ENCODE data around the gene PACRG.

The PACRG gene

GRCh38 chr6:163185744-163186143 is 458.0 kb downstream of the PACRG start:
- no peak for DNase-seq

DNA sequence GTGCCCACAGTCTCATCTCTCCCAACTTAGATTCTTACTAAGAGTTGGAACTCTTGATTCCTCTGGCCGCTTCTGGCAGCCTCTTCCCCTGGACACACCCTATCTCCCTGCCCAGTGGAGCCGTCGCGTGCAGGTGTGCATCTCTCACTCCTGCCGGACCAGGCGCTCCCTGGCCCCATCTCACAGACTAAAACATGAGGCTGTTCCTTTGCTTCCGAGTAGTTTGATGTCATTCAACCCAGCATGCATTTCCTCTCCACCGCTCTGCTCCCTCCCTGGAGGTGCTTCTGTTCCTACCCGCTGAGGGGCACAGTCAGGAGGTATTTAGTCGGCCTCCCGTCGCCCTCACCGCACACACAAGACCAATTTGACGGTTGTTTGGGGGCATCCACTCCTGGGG is 458.8 kb downstream of the PACRG start:
- no peak for DNase-seq

- no peak for DNase-seq
These were observed 459.4 kb downstream of the PACRG start for GRCh38 chr6:163187201-163187600.

DNA sequence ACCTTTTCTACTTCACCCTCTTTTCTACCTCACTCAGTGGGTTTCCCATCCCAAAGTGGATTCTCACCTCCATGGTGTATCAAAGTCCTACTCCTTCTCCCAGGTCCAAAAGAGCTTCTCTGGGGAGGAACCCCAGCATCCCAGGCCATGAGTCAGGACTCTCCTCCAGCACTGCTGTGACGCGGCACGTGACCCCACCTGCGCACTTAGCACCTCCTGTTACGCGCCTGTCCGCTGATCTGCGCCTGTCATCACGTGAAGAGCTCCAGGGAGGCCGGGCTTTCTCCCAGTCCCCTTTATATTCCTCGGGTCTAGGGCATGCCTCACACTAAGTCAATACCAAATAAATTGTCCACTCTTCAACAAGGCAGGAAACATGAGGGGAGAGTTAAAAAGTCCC is 459.8 kb downstream of the PACRG start:
- DNase-seq, result no peak

- DNase-seq, result no peak
These were observed 461.0 kb downstream of the PACRG start for GRCh38 chr6:163188746-163189145.

- no peak for DNase-seq
These were observed 461.8 kb downstream of the PACRG start for GRCh38 chr6:163189609-163190008.

GRCh38 chr6:163190786-163191185 is 463.0 kb downstream of the PACRG start:
- DNase-seq, result no peak

DNA sequence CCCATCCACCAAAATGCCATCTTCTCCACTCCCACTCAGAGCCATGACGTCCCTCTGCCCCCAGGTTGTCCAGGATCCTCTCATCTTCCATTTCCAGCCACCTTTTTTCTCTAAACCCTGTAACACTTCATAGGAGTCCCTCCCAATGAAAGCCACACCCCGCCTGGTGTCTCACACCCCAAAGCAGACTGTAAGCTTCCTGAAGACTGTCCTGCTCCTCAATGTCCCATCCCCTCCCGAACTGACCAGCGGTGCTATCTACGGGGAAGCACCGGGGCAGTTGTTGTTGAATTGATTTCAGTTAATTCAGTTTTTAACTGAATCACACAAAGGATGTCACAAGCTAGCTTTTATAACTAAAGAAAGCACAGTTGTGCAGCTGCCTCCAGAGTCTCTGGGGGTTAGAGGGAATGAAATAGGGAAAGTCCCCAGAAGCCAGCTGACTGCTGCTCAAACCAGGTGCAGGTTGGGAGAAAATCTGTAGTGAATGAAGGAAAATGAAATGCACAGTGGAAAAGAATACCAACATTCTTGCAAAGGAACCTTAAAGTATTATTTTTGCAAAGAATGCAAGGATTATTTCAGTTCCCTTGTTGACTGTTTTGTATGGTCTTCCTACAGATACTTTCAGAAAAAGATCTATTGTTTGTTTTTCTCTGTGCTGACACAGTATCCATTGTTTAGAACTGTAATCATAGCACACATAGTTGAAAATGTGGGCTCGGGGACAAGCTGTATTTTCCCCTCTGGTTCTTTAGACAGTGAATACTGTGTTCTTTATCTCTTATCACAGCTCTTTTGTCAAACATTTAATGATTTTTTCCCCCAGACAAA is 464.1 kb downstream of the PACRG start:
- DNase-seq, result no peak

- no peak for DNase-seq
These were observed 464.8 kb downstream of the PACRG start for GRCh38 chr6:163192591-163192990.

GRCh38 chr6:163193326-163193725 is 465.6 kb downstream of the PACRG start:
- DNase-seq, result no peak

DNA sequence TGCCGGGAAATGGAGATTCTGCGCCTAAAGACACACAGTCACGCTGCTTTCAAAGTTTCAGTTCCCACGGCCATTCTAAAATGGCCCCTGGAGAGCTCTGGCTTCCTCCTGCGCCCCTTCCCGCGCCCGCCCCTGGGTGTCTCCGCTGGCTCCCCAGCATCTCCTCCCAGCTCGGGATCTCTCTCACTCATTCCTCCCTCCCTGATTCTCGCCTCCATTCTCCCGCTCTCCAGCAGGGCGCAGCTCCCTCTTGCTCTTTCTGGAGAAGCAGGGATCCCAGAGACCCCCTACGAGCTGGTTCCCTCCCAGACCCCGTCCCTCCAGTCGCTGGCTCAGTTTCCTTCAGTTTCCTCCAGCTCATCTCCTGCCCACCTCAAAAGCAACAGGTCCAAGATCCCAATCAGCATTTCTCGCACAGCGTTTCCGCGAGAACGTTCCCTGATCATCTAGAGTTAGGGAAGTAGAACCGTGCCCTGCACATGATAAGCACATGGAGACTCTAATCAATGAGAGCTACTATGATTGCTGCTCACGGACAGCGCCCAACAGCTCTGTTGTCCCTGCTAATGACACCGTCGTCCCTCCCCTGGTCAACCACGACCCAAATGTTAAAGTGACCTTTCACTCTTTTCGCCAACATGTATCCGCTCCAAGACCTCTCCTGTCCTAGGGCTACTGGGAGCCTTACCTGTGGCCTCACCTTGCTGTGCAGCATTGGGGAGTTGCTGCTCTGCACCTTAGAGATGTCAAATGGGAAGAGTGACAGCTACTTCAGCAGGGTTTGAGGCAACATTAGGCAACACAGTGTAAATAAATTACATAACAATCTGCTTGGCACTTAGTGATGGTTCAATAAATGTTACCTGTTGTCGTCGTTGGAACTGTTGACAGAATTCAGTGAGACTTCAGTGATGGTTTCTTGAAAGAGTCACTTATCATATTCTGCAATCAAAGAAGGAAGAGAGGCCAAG is 468.2 kb downstream of the PACRG start:
- DNase-seq, result no peak

DNA sequence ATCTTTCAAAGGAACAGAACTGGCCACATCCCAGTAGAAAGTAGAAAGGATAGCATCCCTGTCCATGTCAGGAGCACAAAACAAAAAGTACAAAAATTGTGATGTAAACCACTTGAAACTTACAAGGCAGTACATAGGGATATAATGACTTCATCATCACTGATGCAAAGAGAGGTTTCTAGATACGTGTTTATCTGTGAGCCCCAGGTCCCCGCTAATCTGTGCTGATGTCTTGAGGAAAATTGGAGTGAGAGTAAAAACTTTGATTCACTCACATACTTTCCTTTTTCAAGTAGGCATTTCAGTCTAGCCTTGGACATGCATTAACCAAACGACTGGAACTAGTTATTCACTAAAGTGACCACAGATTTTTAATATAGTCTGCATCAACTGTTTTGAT is 470.1 kb downstream of the PACRG start:
- DNase-seq, result no peak

- no peak for DNase-seq
These were observed 470.6 kb downstream of the PACRG start for GRCh38 chr6:163198396-163198795.

DNA sequence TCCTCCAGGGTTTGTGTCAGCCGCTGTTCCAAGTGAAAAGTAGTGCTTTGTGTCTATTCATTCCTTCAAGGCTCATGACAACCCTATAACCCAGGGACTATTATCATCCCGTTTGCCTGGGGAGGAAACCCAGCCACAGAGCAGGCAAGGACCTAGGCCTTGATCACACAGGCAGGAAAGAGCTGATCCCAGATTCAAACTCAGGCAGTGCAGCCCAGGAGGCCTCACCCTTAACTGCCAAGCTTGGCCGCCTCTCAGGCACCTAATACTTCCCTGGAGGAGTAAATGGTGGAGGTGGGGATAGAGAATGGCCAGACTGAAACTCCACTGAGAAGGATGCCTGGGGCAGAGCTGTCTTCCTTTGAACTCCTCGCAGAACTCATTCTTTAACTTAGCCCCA is 471.6 kb downstream of the PACRG start:
- DNase-seq, result no peak

- no peak for DNase-seq
These were observed 472.5 kb downstream of the PACRG start for GRCh38 chr6:163200289-163200688.

DNA sequence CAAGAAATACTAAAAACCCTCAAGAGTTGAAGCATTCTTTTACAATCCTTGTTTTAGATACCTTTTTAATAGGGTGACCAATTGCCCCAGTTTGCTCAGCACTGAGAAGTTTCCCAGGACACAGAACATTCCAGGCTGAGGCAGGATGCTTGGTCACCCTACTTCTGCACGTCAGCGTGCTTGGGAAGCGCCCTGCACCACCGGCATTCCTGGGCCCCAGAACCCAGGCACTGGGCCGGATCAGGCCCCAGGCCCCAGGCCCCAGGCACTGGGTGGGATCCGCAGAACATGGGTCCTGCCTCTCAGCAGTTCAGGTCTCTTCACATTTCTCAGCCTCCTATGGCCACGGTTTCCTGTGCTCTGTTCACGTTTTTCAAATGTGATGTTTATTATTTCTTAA is 472.9 kb downstream of the PACRG start:
- DNase-seq, result no peak

GRCh38 chr6:163201855-163202254 is 474.1 kb downstream of the PACRG start:
- DNase-seq, result no peak

DNA sequence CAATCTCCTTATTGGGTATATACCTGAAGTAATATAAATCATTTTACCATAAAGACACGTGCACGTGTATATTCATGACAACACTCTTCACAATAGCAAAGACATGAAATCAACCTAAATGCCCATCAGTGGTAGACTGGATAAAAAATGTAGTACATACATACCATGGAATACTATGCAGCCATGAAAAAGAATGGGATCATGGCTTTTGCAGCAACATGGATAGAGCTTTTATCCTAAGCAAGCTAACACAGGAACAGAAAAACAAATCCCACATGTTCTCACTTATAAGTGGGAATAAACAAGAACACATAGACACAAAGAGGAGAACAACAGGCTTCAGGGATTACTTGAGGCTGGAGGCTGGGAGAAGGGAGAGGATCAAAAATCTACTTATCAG is 478.4 kb downstream of the PACRG start:
- DNase-seq, result no peak

DNA sequence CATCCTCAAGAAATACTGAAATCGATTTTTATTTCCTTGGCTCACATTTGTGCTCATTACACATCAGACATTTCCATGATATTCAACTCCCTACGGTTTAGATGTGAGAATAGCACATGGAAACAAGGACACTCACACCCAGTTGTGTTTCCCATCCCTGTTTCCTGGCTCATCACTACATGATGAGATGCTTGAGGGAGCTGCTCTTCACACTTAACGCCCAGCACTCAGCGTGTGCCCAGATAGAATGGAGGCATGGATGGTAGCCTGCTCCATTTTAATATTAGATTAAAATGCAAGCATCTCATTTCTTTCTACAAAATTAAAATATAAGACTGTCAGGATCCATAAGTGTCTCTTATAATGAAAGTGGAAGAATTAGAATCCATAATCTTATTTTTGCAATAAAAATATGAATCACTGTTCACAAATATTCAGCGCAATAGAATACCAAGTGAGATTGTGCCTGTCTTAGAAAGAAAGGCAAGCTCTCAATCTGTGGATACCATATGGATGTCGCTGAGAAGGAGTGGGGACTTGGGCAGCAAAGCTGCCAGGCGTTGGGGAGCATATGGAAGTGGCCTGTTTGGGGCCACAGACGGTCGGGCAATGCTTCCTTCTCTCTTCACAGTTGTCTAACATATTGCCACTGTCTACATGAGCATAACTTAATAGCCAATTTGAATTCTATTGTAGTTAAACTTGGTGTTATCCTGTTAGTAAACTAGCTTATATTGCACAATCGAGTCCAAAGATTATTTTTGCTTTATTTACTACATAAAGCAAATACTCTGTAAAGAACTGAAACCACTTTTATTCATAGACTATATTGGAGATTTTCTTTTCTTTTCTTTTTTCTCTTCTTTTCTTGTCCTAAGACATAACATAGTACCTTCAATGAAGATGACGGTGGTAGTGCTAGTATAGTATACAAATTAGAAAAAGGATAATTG is 479.9 kb downstream of the PACRG start:
- no peak for DNase-seq

GRCh38 chr6:163209005-163209404 is 481.2 kb downstream of the PACRG start:
- DNase-seq, result no peak

GRCh38 chr6:163212123-163212522 is 484.3 kb downstream of the PACRG start:
- no peak for DNase-seq

- DNase-seq, result no peak
These were observed 486.5 kb downstream of the PACRG start for GRCh38 chr6:163214259-163214658.

Measured in activated gamma-delta T cell (primary cell).